GM12873 (cell line): ENCODE measurements around the gene MYO1E.

Experiments used
- TF ChIP-seq, protein P1 (sequence below): IDR thresholded peaks from 2 replicates; pipeline ENCODE4 v1.5.1; 2012; ENCODE audit warnings: low read depth, mild to moderate bottlenecking, moderate library complexity, low read length, control low read depth; ENCODE audit not compliant: insufficient read depth; ENCODE audit errors: missing control alignments

The MYO1E gene

GRCh38 chr15:59171067-59171397, 201.6 kb downstream of the MYO1E start:
- TF ChIP-seq, protein P1, sequence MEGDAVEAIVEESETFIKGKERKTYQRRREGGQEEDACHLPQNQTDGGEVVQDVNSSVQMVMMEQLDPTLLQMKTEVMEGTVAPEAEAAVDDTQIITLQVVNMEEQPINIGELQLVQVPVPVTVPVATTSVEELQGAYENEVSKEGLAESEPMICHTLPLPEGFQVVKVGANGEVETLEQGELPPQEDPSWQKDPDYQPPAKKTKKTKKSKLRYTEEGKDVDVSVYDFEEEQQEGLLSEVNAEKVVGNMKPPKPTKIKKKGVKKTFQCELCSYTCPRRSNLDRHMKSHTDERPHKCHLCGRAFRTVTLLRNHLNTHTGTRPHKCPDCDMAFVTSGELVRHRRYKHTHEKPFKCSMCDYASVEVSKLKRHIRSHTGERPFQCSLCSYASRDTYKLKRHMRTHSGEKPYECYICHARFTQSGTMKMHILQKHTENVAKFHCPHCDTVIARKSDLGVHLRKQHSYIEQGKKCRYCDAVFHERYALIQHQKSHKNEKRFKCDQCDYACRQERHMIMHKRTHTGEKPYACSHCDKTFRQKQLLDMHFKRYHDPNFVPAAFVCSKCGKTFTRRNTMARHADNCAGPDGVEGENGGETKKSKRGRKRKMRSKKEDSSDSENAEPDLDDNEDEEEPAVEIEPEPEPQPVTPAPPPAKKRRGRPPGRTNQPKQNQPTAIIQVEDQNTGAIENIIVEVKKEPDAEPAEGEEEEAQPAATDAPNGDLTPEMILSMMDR = no peak

GRCh38 chr15:59170295-59171066, 202.2 kb downstream of the MYO1E start:
- TF ChIP-seq, protein P1 = no peak

DNA sequence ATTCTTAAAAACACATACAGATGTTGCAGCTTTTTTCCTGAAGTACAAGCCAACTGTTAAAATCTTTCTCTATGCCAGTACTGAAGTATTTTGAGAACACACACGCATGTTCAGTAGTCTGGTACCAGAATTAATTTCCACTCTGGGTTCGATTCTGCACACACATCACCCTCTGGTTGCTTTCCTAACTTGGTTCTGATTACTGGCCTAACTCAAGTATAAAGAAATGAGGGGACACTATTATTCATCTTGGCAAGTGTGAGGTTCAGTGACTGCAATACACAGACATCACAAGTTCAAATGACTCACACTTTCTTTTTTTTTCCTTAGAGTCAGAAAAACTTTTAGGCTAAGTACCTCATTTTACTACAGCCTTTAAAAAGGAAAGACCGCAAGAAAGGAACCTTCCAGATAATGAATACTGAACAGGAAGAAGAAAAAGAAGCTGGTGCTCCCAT, 203.4 kb downstream of the MYO1E start:
- TF ChIP-seq, protein P1 = no peak

DNA sequence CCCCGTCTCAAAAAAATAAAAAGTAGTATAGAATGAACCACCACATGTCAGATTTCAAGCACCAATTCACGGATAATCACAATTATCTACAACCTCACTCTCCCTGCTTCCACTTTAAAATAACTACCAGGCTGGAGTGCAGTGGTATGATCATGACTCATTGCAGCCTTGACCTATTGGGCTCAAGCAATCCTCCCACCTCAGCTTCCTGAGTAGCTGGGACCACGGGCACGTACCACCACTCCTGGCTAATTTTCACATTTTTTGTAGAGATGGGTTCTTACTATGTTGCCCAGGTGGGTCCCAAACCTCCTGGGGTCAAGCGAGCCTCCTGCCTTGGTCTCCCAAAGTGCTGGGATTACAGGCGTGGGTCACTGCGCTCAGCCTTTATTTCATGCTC, 204.1 kb downstream of the MYO1E start:
- TF ChIP-seq, protein P1 = no peak

DNA sequence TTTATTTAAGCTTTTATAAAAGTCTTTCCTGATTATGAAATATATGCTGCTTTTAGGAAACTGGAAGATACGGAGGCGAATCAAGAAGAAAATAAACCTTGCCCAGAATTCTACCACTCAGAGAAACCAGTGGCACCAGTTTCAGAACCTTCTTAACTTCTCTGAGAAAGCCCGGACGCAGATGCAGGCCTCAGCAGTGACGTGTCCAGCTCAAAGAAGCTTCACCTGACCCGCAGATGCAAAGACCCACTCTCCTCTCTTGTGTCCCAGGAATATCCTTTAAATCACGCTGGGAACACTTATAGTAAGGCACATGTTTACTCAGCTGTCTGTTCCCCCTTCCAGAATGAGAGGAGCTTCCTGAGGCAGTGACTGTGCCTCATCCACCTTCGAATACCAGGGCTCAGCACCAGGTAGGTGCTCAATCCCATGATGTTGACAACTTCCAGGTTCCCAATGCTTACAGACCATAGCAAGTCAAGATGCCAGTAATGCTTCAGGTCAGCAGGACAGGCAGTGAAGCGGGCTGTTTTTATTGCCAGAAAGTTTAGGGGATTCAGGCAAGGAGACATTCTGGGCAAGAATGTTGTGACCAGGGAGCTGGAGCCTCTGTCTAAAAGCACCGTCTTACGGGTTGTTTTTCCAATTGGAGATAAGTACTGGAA, 205.9 kb downstream of the MYO1E start:
- TF ChIP-seq, protein P1 = no peak

- TF ChIP-seq, protein P1 = no peak
Observed at GRCh38 chr15:59166166-59166565, 206.5 kb downstream of the MYO1E start.

DNA sequence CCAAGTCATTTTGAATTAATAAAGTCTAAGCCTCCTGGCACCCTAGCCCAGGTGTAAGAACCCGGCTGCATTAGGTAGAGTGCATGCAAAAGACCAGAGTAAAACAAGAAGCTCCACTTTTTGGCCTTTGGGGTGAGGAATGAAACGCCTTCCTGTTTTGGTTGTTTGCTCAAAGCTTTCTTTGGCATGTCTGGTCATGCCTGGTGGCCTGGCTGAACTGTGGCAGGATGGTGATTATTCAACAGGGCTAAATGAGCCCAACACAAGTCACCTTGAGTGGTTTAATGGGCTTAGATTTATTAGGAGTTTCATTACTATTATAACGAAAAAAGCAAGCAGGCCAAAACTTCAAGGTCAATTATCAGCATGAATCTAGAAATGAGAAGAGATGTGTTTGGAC, 206.9 kb downstream of the MYO1E start:
- TF ChIP-seq, protein P1 = no peak
